ENCODE measurements around the gene RBFOX2. TPM values are rescaled to one million over a fixed set of nuclear protein-coding genes. Genes with fewer than 3 reads are reported as not detected.

The RBFOX2 gene
- total and polyA plus RNA-seq, 2 of the 8 experiments (the other 6 are each of a cell fraction or from before 2014, with no cell fraction given), result 121 to 122 TPM

GRCh38 chr22:35818897-35819296 is 209.7 kb downstream of the RBFOX2 start:
- Histone ChIP-seq H3K4me1 (replicated peaks in 1 of 4; ENCODE audit: control insufficient read depth in 3 of 4, insufficient read depth in 4 of 4, low read length in 3 of 4) (peaks cover 0 to 4% (median 2%) of the 10 kb centered on the region in 4 experiments; a peak in 2 of 7 replicates), H3K27me3 (replicated peaks in 1 of 4; ENCODE audit: control insufficient read depth in 3 of 4, extremely low read depth in 1 of 4, insufficient read depth in 3 of 4, low read length in 3 of 4) (no peaks in the 10 kb centered on the region), H3K18ac (ENCODE audit: extremely low read depth, low read length) (no peak overlapping the region), H3K4ac (replicated peaks; ENCODE audit: insufficient read length, low read depth, low read length) (no peak overlapping the region), H3K4me3 (ENCODE audit: extremely low read depth in 1 of 4, insufficient read depth in 2 of 4, low read depth in 3 of 4, low read length in 4 of 4) (no peak overlapping the region), H2BK12ac (ENCODE audit: low read depth, low read length) (no peak overlapping the region), H3K14ac (ENCODE audit: insufficient read length) (no peak overlapping the region), H2BK15ac (ENCODE audit: low read length) (no peak overlapping the region), H3K79me2 (ENCODE audit: control insufficient read depth in 1 of 2, insufficient read depth in 2 of 2, low read length in 2 of 2) (peaks cover 0 to 79% of the 10 kb centered on the region in 2 experiments; a peak in 3 of 4 replicates), H4K8ac (ENCODE audit: extremely low read depth, insufficient read depth, low read length) (no peak overlapping the region), H3K79me1 (ENCODE audit: low read depth, low read length) (peaks cover 6% of the 10 kb centered on the region; the same call in 1 of the 2 replicates), H2BK20ac (ENCODE audit: low read length) (no peak overlapping the region), H3K9ac (replicated peaks in 1 of 4; ENCODE audit: extremely low read depth in 1 of 4, low read depth in 3 of 4, low read length in 3 of 4) (no peak overlapping the region), H3K27ac (ENCODE audit: low read depth, low read length) (no peak overlapping the region), H3K23me2 (ENCODE audit: low read depth, low read length) (no peaks in the 10 kb centered on the region), H3K9me3 (ENCODE audit: insufficient read depth in 2 of 2, low read depth in 1 of 2, low read length in 1 of 2) (no peaks in the 10 kb centered on the region), H2AK5ac (ENCODE audit: low read depth, low read length) (no peak overlapping the region), H3K36me3 (ENCODE audit: control insufficient read depth in 2 of 4, insufficient read depth in 4 of 4, low read length in 3 of 4) (no peaks in the 10 kb centered on the region), H2BK120ac (replicated peaks; ENCODE audit: low read depth, low read length) (no peak overlapping the region), H3K56ac (replicated peaks; ENCODE audit: insufficient read length, low read depth, low read length) (no peak overlapping the region), H4K20me1 (replicated peaks in 1 of 2; ENCODE audit: control insufficient read depth in 1 of 2, insufficient read depth in 2 of 2, low read length in 2 of 2) (peaks cover 6 to 7% of the 10 kb centered on the region in 2 experiments), H2BK5ac (ENCODE audit: low read depth, low read length) (no peak overlapping the region), H4K5ac (ENCODE audit: insufficient read length, low read depth, low read length) (no peak overlapping the region), H3K4me2 (ENCODE audit: insufficient read depth in 1 of 2, low read depth in 2 of 2, low read length in 2 of 2) (no peak overlapping the region), H2AFZ (ENCODE audit: low read length) (no peak overlapping the region), H4K91ac (replicated peaks; ENCODE audit: insufficient read length, low read length) (no peak overlapping the region), H3K23ac (ENCODE audit: insufficient read length) (no peak overlapping the region)
- POLR2A ChIA-PET (ENCODE audit: partially characterized antibody), result interaction anchor here (1.3 kb wide), 1 partner anchor 17 kb away, joined by 8 read pairs; no protein-coding TSS in a partner anchor
- FAIRE-seq (no peak), DNase-seq (ENCODE audit: low read depth in 1 of 2, low spot score in 2 of 2) (no peak)
- CTCF ChIA-PET (ENCODE audit: partially characterized antibody), result interaction anchor here (1.4 to 1.8 kb wide), 3 partner anchors 10 to 247 kb away, joined by 4 to 6 read pairs (median 4); partner anchors contain the start of gene APOL6
- TF ChIP-seq SRF (IDR thresholded peaks at IDR 0.05; ENCODE audit: low read depth, low read length), result no peak
- WGBS, 2 experiments (ENCODE audit: extremely low coverage in 1 of 2, insufficient coverage in 1 of 2, insufficient read length in 1 of 2, insufficient replicate concordance in 2 of 2, low coverage in 1 of 2, low lambda C conversion rate in 2 of 2, missing lambda C conversion rate in 1 of 2), result 83% methylated on average over 1 of the region's 1 CpG; no CpG with 5 or more reads in 1 of the 2 experiments

Data from H1 (cell line).